Astrocyte (in vitro differentiated cells and primary cell): ENCODE results near the gene IGF2R.

ENCODE experiments used
- CTCF ChIP-seq: IDR thresholded peaks from 2 replicates; pipeline ENCODE4 v1.5.1; 2011; ENCODE audit warnings: low read depth, mild to moderate bottlenecking, inconsistent platforms, low read length, moderate library complexity; ENCODE audit not compliant: insufficient read depth
- EZH2 ChIP-seq: IDR thresholded peaks from 2 replicates; pipeline ENCODE4 v1.6.1; 2012; ENCODE audit warnings: mild to moderate bottlenecking, low read length, inconsistent platforms; ENCODE audit not compliant: insufficient read depth

- TF ChIP-seq CTCF (no peak), EZH2 (no peak)
Observed at GRCh38 chr6:160089534-160089897, 120.6 kb downstream of the IGF2R start.
